ENCODE results near the gene CCR9. TPM values are rescaled to one million over a fixed set of nuclear protein-coding genes. Genes with fewer than 3 reads are reported as not detected.
A peak's percentile ranks its signal among the peaks of the same experiment; 100 is the strongest.

Gene CCR9
- total and polyA plus RNA-seq, 7 experiments from 2014 or later = 0.31 to 0.66 (median 0.48) TPM; not detected in 1

DNA sequence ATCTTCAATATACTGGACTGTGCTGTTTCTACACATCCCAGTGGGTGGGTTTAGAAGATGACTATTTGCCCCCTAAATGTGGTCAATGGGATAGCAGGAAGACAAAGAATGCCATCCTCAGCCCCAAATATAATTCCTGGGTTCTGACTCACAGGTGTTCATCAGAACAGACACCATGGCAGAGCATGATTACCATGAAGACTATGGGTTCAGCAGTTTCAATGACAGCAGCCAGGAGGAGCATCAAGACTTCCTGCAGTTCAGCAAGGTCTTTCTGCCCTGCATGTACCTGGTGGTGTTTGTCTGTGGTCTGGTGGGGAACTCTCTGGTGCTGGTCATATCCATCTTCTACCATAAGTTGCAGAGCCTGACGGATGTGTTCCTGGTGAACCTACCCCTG is 60.0 kb downstream of the CCR9 start:
- Mint-ChIP-seq H3K4me1 (peaks cover 28 to 82% (median 45%) of the 10 kb centered on the region in 7 donors), H3K27me3 (no peaks in the 10 kb centered on the region), H3K36me3 (peaks cover 8 to 72% (median 38%) of the 10 kb centered on the region in 5 donors), H3K4me3 (peak overlapping the region in 1 of 10 donors; percentile 82), H3K27ac (peak overlapping the region in 1 of 9 donors; percentile 73), H3K9me3 (peaks cover 0 to 5% (median 0%) of the 10 kb centered on the region in 11 donors)
- CTCF ChIA-PET = interaction anchor here (1.1 to 19.0 kb wide), 5 partner anchors 8 to 134 kb away, joined by 3 to 336 read pairs (median 6); no protein-coding TSS in a partner anchor
- Histone ChIP-seq H3K4me1 (ENCODE audit: control insufficient read depth in 2 of 2, insufficient read depth in 2 of 2, low read length in 2 of 2) (peaks cover 24 to 96% of the 10 kb centered on the region in 2 donors), H3K27ac (ENCODE audit: low read depth, low read length) (no peak overlapping the region), H3K27me3 (ENCODE audit: control insufficient read depth in 2 of 2, insufficient read depth in 2 of 2, low read length in 2 of 2) (no peaks in the 10 kb centered on the region), H3K4me3 (ENCODE audit: low read length) (peak overlapping the region; percentile 4), H3K9me3 (ENCODE audit: control insufficient read depth in 2 of 3, low read length in 3 of 3) (no peaks in the 10 kb centered on the region), H3K36me3 (ENCODE audit: control insufficient read depth in 2 of 3, insufficient read depth in 3 of 3, low read length in 3 of 3) (peaks cover 0 to 66% (median 7%) of the 10 kb centered on the region in 3 experiments)
- POLR2A ChIA-PET = interaction anchor here (1.0 kb wide), 1 partner anchor 145 kb away, joined by 4 read pairs; no protein-coding TSS in a partner anchor
- ATAC-seq (no peak), DNase-seq (no peak)
- intact Hi-C loops (cut with micrococcal nuclease) = no loop called here

DNA sequence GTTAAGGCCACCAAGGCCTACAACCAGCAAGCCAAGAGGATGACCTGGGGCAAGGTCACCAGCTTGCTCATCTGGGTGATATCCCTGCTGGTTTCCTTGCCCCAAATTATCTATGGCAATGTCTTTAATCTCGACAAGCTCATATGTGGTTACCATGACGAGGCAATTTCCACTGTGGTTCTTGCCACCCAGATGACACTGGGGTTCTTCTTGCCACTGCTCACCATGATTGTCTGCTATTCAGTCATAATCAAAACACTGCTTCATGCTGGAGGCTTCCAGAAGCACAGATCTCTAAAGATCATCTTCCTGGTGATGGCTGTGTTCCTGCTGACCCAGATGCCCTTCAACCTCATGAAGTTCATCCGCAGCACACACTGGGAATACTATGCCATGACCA is 60.5 kb downstream of the CCR9 start:
- H3K4me3 ChIP-seq (ENCODE audit: low read length) = no peak overlapping the region
- peaks cover 0 to 5% (median 0%) of the 10 kb centered on the region in 11 donors for H3K9me3 Mint-ChIP-seq
- H3K9me3 ChIP-seq (ENCODE audit: control insufficient read depth in 2 of 3, low read length in 3 of 3) = no peaks in the 10 kb centered on the region
- peaks cover 24 to 98% of the 10 kb centered on the region in 2 donors for H3K4me1 ChIP-seq (ENCODE audit: control insufficient read depth in 2 of 2, insufficient read depth in 2 of 2, low read length in 2 of 2)
- ChIA-PET CTCF (interaction anchor here (1.1 to 1.3 kb wide), 3 partner anchors 8 to 131 kb away, joined by 3 to 6 read pairs (median 3); no protein-coding TSS in a partner anchor), POLR2A (no interaction called here)
- H3K4me3 Mint-ChIP-seq = peak overlapping the region in 1 of 10 donors; percentile 82
- H3K27me3 ChIP-seq (ENCODE audit: control insufficient read depth in 2 of 2, insufficient read depth in 2 of 2, low read length in 2 of 2) = no peaks in the 10 kb centered on the region
- ATAC-seq (no peak), DNase-seq (no peak)
- H3K27ac Mint-ChIP-seq = peak overlapping the region in 2 of 9 donors; percentile 6 to 73
- H3K36me3 ChIP-seq (ENCODE audit: control insufficient read depth in 2 of 3, insufficient read depth in 3 of 3, low read length in 3 of 3) = peaks cover 0 to 72% (median 7%) of the 10 kb centered on the region in 3 experiments
- H3K27ac ChIP-seq (ENCODE audit: low read depth, low read length) = no peak overlapping the region
- intact Hi-C loops (cut with micrococcal nuclease) = no loop called here
- H3K36me3 Mint-ChIP-seq = peaks cover 12 to 73% (median 42%) of the 10 kb centered on the region in 5 donors
- peaks cover 28 to 85% (median 51%) of the 10 kb centered on the region in 7 donors for H3K4me1 Mint-ChIP-seq
- no peaks in the 10 kb centered on the region for H3K27me3 Mint-ChIP-seq

DNA sequence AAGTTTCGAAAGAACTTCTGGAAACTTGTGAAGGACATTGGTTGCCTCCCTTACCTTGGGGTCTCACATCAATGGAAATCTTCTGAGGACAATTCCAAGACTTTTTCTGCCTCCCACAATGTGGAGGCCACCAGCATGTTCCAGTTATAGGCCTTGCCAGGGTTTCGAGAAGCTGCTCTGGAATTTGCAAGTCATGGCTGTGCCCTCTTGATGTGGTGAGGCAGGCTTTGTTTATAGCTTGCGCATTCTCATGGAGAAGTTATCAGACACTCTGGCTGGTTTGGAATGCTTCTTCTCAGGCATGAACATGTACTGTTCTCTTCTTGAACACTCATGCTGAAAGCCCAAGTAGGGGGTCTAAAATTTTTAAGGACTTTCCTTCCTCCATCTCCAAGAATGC is 61.0 kb downstream of the CCR9 start:
- Mint-ChIP-seq H3K27ac (peak overlapping the region in 1 of 9 donors; percentile 79), H3K9me3 (peaks cover 0 to 5% (median 0%) of the 10 kb centered on the region in 11 donors), H3K4me1 (peaks cover 24 to 84% (median 46%) of the 10 kb centered on the region in 7 donors), H3K27me3 (no peaks in the 10 kb centered on the region), H3K4me3 (no peak overlapping the region), H3K36me3 (peaks cover 16 to 74% (median 47%) of the 10 kb centered on the region in 5 donors)
- intact Hi-C loops (cut with micrococcal nuclease) = no loop called here
- peaks cover 1 to 77% (median 7%) of the 10 kb centered on the region in 3 experiments for H3K36me3 ChIP-seq (ENCODE audit: control insufficient read depth in 2 of 3, insufficient read depth in 3 of 3, low read length in 3 of 3)
- no peak overlapping the region for H3K4me3 ChIP-seq (ENCODE audit: low read length)
- H3K27ac ChIP-seq (ENCODE audit: low read depth, low read length) = no peak overlapping the region
- peaks cover 24 to 98% of the 10 kb centered on the region in 2 donors for H3K4me1 ChIP-seq (ENCODE audit: control insufficient read depth in 2 of 2, insufficient read depth in 2 of 2, low read length in 2 of 2)
- H3K9me3 ChIP-seq (ENCODE audit: control insufficient read depth in 2 of 3, low read length in 3 of 3) = no peaks in the 10 kb centered on the region
- H3K27me3 ChIP-seq (ENCODE audit: control insufficient read depth in 2 of 2, insufficient read depth in 2 of 2, low read length in 2 of 2) = no peaks in the 10 kb centered on the region
- ChIA-PET CTCF (interaction anchor here (1.2 to 1.3 kb wide), 2 partner anchors 9 to 130 kb away, joined by 3 to 6 read pairs; no protein-coding TSS in a partner anchor), POLR2A (no interaction called here)
- DNase-seq = no peak
- no peak for ATAC-seq

DNA sequence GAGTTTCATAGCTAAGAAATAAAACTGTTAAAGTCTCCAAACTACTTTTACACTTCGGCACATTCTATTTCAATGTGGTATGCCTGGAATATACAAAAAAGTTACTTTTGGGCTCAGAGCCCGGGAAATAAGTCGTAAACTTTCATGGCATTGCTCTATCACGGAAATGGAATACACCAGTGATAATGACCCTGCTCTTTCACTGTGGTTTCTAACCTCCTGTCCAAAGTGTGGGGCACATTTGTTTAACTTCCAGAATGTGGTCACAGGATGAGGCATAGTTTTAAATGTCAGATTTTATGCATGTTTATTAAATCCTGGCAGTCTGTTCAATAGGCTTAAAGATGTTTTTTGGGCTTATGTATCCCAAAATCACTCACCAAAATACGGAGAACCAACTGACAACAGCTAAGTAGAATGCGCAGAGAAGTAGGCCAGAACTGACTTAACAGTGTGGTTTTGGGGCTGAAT is 62.0 kb downstream of the CCR9 start:
- H3K4me3 Mint-ChIP-seq = peak overlapping the region in 1 of 10 donors; percentile 44
- Histone ChIP-seq H3K9me3 (ENCODE audit: control insufficient read depth in 2 of 3, low read length in 3 of 3) (no peaks in the 10 kb centered on the region), H3K27ac (ENCODE audit: low read depth, low read length) (no peak overlapping the region), H3K4me3 (ENCODE audit: low read length) (no peak overlapping the region), H3K36me3 (ENCODE audit: control insufficient read depth in 2 of 3, insufficient read depth in 3 of 3, low read length in 3 of 3) (peaks cover 7 to 87% (median 9%) of the 10 kb centered on the region in 3 experiments), H3K4me1 (ENCODE audit: control insufficient read depth in 2 of 2, insufficient read depth in 2 of 2, low read length in 2 of 2) (peaks cover 19 to 95% of the 10 kb centered on the region in 2 donors), H3K27me3 (ENCODE audit: control insufficient read depth in 2 of 2, insufficient read depth in 2 of 2, low read length in 2 of 2) (no peaks in the 10 kb centered on the region)
- ChIA-PET CTCF (interaction anchor here (0.9 to 1.2 kb wide), 2 partner anchors 8 to 130 kb away, joined by 3 to 4 read pairs; no protein-coding TSS in a partner anchor), POLR2A (no interaction called here)
- DNase-seq = no peak
- H3K9me3 Mint-ChIP-seq = peaks cover 0 to 5% (median 0%) of the 10 kb centered on the region in 11 donors
- H3K27ac Mint-ChIP-seq = peak overlapping the region in 1 of 9 donors; percentile 89
- H3K4me1 Mint-ChIP-seq = peaks cover 17 to 83% (median 36%) of the 10 kb centered on the region in 7 donors
- intact Hi-C loops (cut with micrococcal nuclease) = no loop called here
- H3K27me3 Mint-ChIP-seq = no peaks in the 10 kb centered on the region
- peaks cover 20 to 80% (median 57%) of the 10 kb centered on the region in 5 donors for H3K36me3 Mint-ChIP-seq
- no peak for ATAC-seq

DNA sequence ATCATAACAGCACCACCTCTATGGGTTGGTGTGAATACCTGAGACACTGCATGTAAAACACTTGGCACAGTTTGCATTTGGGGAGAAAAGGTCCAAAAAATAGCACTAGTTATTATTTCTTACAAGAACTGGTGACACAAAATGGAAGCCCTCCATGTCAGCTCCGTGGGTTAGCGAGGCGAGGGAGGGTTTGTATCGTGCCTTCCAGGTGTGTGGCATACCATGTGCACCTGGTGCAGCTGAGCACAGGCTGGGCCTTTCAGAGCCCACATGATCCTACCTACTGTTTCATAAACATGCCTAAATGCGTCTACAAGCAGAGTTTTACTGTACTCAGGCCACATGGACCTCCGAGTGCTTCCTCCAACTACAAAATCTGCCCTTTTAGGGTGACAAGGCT is 62.5 kb downstream of the CCR9 start:
- peaks cover 20 to 83% (median 61%) of the 10 kb centered on the region in 5 donors for H3K36me3 Mint-ChIP-seq

DNA sequence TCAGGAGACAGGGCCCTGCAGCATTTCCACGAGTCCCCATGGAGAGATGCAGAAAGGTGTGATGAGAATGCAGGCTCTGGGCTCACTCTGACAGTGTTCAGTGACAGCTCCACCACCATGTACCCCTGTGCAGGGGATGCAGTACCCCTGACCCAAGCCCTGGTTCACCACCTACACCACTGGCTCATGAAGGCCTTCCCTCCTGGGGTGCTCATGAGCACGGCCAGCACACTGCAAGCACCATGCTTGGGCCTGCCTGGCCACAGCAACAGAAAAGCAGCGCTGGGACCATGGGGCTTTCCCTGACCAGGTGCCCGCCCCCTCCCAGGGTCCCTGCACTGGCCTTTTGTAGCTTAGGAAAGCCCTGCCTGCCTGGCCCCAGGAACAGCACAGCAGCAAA is 63.1 kb downstream of the CCR9 start:
- ATAC-seq = no peak
- peak overlapping the region in 1 of 10 donors; percentile 35 for H3K4me3 Mint-ChIP-seq
- H3K27me3 Mint-ChIP-seq = no peaks in the 10 kb centered on the region
- Histone ChIP-seq H3K36me3 (ENCODE audit: control insufficient read depth in 2 of 3, insufficient read depth in 3 of 3, low read length in 3 of 3) (peaks cover 13 to 97% (median 20%) of the 10 kb centered on the region in 3 experiments), H3K4me3 (ENCODE audit: low read length) (no peak overlapping the region), H3K27me3 (ENCODE audit: control insufficient read depth in 2 of 2, insufficient read depth in 2 of 2, low read length in 2 of 2) (no peaks in the 10 kb centered on the region), H3K27ac (ENCODE audit: low read depth, low read length) (no peak overlapping the region), H3K9me3 (ENCODE audit: control insufficient read depth in 2 of 3, low read length in 3 of 3) (no peaks in the 10 kb centered on the region), H3K4me1 (ENCODE audit: control insufficient read depth in 2 of 2, insufficient read depth in 2 of 2, low read length in 2 of 2) (peaks cover 9 to 85% of the 10 kb centered on the region in 2 donors)
- intact Hi-C loops (cut with micrococcal nuclease) = no loop called here
- peak in 1 of 9 donors; percentile 18 for DNase-seq
- ChIA-PET CTCF (interaction anchor here (1.2 kb wide), 1 partner anchor 9 kb away, joined by 3 read pairs; no protein-coding TSS in a partner anchor), POLR2A (interaction anchor here (1.1 kb wide), 1 partner anchor 44 kb away, joined by 3 read pairs; no protein-coding TSS in a partner anchor)
- peaks cover 25 to 89% (median 67%) of the 10 kb centered on the region in 5 donors for H3K36me3 Mint-ChIP-seq
- peaks cover 0 to 5% (median 0%) of the 10 kb centered on the region in 11 donors for H3K9me3 Mint-ChIP-seq
- H3K4me1 Mint-ChIP-seq = peaks cover 13 to 85% (median 29%) of the 10 kb centered on the region in 7 donors
- H3K27ac Mint-ChIP-seq = peak overlapping the region in 4 of 9 donors; percentile 73 to 89 (median 78)

More for the DNA sequence above, 62.5 kb downstream of the CCR9 start:
- H3K36me3 ChIP-seq (ENCODE audit: control insufficient read depth in 2 of 3, insufficient read depth in 3 of 3, low read length in 3 of 3) = peaks cover 13 to 92% (median 15%) of the 10 kb centered on the region in 3 experiments
- no peak overlapping the region for H3K27ac ChIP-seq (ENCODE audit: low read depth, low read length)
- peaks cover 13 to 83% (median 31%) of the 10 kb centered on the region in 7 donors for H3K4me1 Mint-ChIP-seq
- no peaks in the 10 kb centered on the region for H3K27me3 Mint-ChIP-seq
- no peak overlapping the region for H3K4me3 ChIP-seq (ENCODE audit: low read length)
- peaks cover 0 to 5% (median 0%) of the 10 kb centered on the region in 11 donors for H3K9me3 Mint-ChIP-seq
- CTCF ChIA-PET = interaction anchor here (0.9 to 1.2 kb wide), 2 partner anchors 9 to 129 kb away, joined by 3 to 4 read pairs; no protein-coding TSS in a partner anchor
- peak overlapping the region in 1 of 10 donors; percentile 44 for H3K4me3 Mint-ChIP-seq
- H3K4me1 ChIP-seq (ENCODE audit: control insufficient read depth in 2 of 2, insufficient read depth in 2 of 2, low read length in 2 of 2) = peaks cover 14 to 91% of the 10 kb centered on the region in 2 donors
- intact Hi-C loops (cut with micrococcal nuclease) = no loop called here
- no peaks in the 10 kb centered on the region for H3K27me3 ChIP-seq (ENCODE audit: control insufficient read depth in 2 of 2, insufficient read depth in 2 of 2, low read length in 2 of 2)
- DNase-seq (no peak), ATAC-seq (no peak)
- no peaks in the 10 kb centered on the region for H3K9me3 ChIP-seq (ENCODE audit: control insufficient read depth in 2 of 3, low read length in 3 of 3)
- POLR2A ChIA-PET = interaction anchor here (1.1 kb wide), 1 partner anchor 45 kb away, joined by 3 read pairs; no protein-coding TSS in a partner anchor
- H3K27ac Mint-ChIP-seq = peak overlapping the region in 1 of 9 donors; percentile 89

Measured in naive thymus-derived CD4-positive, alpha-beta T cell (primary cell).